Loucy (cell line): ENCODE results near the gene SMURF1.
"Not testable (repeated sequence)": the region's sequence is repeated elsewhere in the genome, so short reads cannot be mapped to it uniquely, and the experiment has no call there.

ENCODE experiments used
- EZH2phosphoT487 ChIP-seq: fragments of 200-600 bp; IDR thresholded peaks from 2 replicates; pipeline ENCODE4 v1.6.1; 2018; ENCODE audit warnings: antibody characterized with exemption, mild to moderate bottlenecking, moderate library complexity, borderline replicate concordance
- TF ChIP-seq, protein P1 (sequence below): fragments of 200-600 bp; sonication (generic); conservative IDR thresholded peaks from 2 replicates; pipeline ENCODE4 v1.5.1; 2014; ENCODE audit warnings: mild to moderate bottlenecking, antibody characterized with exemption, low read length

DNA sequence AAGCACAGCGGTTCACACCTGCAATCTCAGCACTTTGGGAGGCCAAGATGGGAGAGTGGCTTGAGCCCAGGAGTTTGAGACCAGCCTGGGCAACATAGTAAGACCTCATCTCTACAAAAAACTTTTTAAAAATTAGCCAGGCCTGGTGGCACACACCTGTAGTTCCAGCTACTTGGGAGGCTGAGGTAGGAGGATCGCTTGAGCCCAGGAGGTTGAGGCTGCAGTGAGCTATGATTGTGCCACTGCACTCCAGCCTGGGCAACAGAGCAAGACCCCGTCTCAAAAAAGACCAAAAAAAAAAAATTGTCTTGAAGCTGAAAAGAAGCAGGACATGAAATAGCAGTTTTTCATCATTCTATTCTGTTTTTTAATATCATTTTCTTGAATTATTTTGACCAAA lies 99.0 kb downstream of the SMURF1 start:
- TF ChIP-seq EZH2phosphoT487 = not testable (repeated sequence)
- TF ChIP-seq, protein P1, sequence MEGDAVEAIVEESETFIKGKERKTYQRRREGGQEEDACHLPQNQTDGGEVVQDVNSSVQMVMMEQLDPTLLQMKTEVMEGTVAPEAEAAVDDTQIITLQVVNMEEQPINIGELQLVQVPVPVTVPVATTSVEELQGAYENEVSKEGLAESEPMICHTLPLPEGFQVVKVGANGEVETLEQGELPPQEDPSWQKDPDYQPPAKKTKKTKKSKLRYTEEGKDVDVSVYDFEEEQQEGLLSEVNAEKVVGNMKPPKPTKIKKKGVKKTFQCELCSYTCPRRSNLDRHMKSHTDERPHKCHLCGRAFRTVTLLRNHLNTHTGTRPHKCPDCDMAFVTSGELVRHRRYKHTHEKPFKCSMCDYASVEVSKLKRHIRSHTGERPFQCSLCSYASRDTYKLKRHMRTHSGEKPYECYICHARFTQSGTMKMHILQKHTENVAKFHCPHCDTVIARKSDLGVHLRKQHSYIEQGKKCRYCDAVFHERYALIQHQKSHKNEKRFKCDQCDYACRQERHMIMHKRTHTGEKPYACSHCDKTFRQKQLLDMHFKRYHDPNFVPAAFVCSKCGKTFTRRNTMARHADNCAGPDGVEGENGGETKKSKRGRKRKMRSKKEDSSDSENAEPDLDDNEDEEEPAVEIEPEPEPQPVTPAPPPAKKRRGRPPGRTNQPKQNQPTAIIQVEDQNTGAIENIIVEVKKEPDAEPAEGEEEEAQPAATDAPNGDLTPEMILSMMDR = not testable (repeated sequence)
